GM12878 (cell line): ENCODE data around the gene GABRB3. TPM values are rescaled to one million over a fixed set of nuclear protein-coding genes. Genes with fewer than 3 reads are reported as not detected.

ENCODE experiments used
- ATF2 ChIP-seq: IDR thresholded peaks from 2 replicates; pipeline ENCODE4 v1.6.1; 2012; ENCODE audit warnings: low read length, inconsistent platforms
- BCL11A ChIP-seq: IDR thresholded peaks from 2 replicates; pipeline ENCODE4 v1.6.1; 2011; ENCODE audit warnings: low read depth, low read length
- CBX5 ChIP-seq: sonication (generic); IDR thresholded peaks from 2 replicates; pipeline ENCODE4 v1.6.1; 2016; ENCODE audit warnings: low read depth, moderate library complexity, mild to moderate bottlenecking, inconsistent platforms
- CHD4 ChIP-seq: fragments of 200-600 bp; sonication (generic); IDR thresholded peaks from 2 replicates; pipeline ENCODE4 v1.6.1; 2016; ENCODE audit warnings: mild to moderate bottlenecking
- CREM ChIP-seq: IDR thresholded peaks from 2 replicates; pipeline ENCODE4 v1.6.1; 2014; ENCODE audit warnings: antibody characterized with exemption, low read depth
- E2F4 ChIP-seq: IDR thresholded peaks from 2 replicates; pipeline ENCODE4 v1.6.1; 2012; ENCODE audit warnings: low read depth, low read length, improper control_type of control experiment
- ETV6 ChIP-seq, 2 experiments: fragments of 450-650 bp in 1 of 2; IDR thresholded peaks in 1 of 2; conservative IDR thresholded peaks in 1 of 2; 2 replicates each; pipeline ENCODE4 v1.6.1; 2014; ENCODE audit warnings: antibody characterized with exemption in 1 of 2, borderline replicate concordance in 1 of 2, low read depth in 1 of 2, mild to moderate bottlenecking in 1 of 2, moderate library complexity in 1 of 2
- FOS ChIP-seq: IDR thresholded peaks from 3 replicates; pipeline ENCODE4 v1.6.1; 2011; ENCODE audit warnings: borderline replicate concordance; ENCODE audit not compliant: insufficient read length; ENCODE audit errors: extremely low read depth
- MTA2 ChIP-seq: fragments of 450-650 bp; IDR thresholded peaks from 2 replicates; pipeline ENCODE4 v1.6.1; 2016; ENCODE audit warnings: low read depth, mild to moderate bottlenecking, moderate library complexity
- MXI1 ChIP-seq: fragments of 150-350 bp; IDR thresholded peaks from 2 replicates; pipeline ENCODE4 v1.6.1; 2011; ENCODE audit warnings: low read depth, mild to moderate bottlenecking, inconsistent platforms, low read length, improper control_type of control experiment
- NBN ChIP-seq: fragments of 450-650 bp; IDR thresholded peaks from 2 replicates; pipeline ENCODE4 v1.6.1; 2016
- NR2F1 ChIP-seq: fragments of 450-650 bp; conservative IDR thresholded peaks from 2 replicates; pipeline ENCODE4 v1.6.1; 2017; ENCODE audit warnings: mild to moderate bottlenecking
- POU2F2 ChIP-seq: IDR thresholded peaks from 3 replicates; pipeline ENCODE4 v1.6.1; 2011; ENCODE audit warnings: low read depth, mild to moderate bottlenecking, low read length, borderline replicate concordance
- ZNF217 ChIP-seq: fragments of 450-650 bp; IDR thresholded peaks from 2 replicates; pipeline ENCODE4 v1.6.1; 2017; ENCODE audit warnings: antibody characterized with exemption, mild to moderate bottlenecking
- polyA plus RNA-seq, 11 experiments: library from polyadenylated mRNA; depleted of rRNA in 4 of 11; unstranded in 6 of 11; stranded (reverse) in 5 of 11; fragments of >200 nt; fragmentation: Nextera tagmentation in 4 of 11; fragmentation: Illumina TruSeq in 1 of 11; extraction: Ambion mirVana in 4 of 11; extraction: Trizol in 1 of 11; gene quantifications; 1 replicate in 1 of 11; 2 replicates in 10 of 11; pipeline versions ENCODE4 v1.2.1 to v1.2.3, GENCODE V29; 2011 to 2016; ENCODE audit warnings: inconsistent platforms in 2 of 11, missing spikeins in 2 of 11, low read depth in 1 of 11
- total RNA-seq, 4 experiments: library from RNA; depleted of rRNA in 3 of 4; stranded (reverse); fragments of >200 nt in 3 of 4; fragmentation: Illumina TruSeq in 1 of 4; extraction: Trizol in 1 of 4; gene quantifications; 2 replicates each; pipeline versions ENCODE4 v1.2.1 to v1.2.3, GENCODE V29; 2013 to 2021

The GABRB3 gene
- total and polyA plus RNA-seq, 10 of the 15 experiments (the other 5 are each of a cell fraction or from before 2014, with no cell fraction given), result 0.05 to 0.08 (median 0.05) TPM; not detected in 7

- TF ChIP-seq CHD4 (no peak), MTA2 (no peak), NR2F1 (no peak), ETV6 (conservative IDR thresholded peaks at IDR 0.05 in 1 of 2, IDR thresholded peaks at IDR 0.05 in 1 of 2; ENCODE audit: borderline replicate concordance in 1 of 2, low read depth in 1 of 2) (no peak), BCL11A (no peak), CREM (no peak), E2F4 (no peak), ZNF217 (no peak), MXI1 (no peak), POU2F2 (no peak), FOS (no peak), NBN (no peak), ATF2 (no peak), CBX5 (no peak)
These were observed 138.5 kb downstream of the GABRB3 start (continued) for GRCh38 chr15:26634319-26634718.
